ENCODE measurements around the gene HSPG2. TPM values are rescaled to one million over a fixed set of nuclear protein-coding genes. Genes with fewer than 3 reads are reported as not detected.
A peak's percentile ranks its signal among the peaks of the same experiment; 100 is the strongest.

The HSPG2 gene
- total and polyA plus RNA-seq, 8 donors, result 50.4 to 164 (median 63.9) TPM

GRCh38 chr1:21916447-21917238, 20.5 kb downstream of the HSPG2 start:
- Histone ChIP-seq H3K36me3 (no peaks in the 10 kb centered on the region), H3K4me1 (peaks cover 29 to 42% (median 37%) of the 10 kb centered on the region in 3 donors), H3K27me3 (no peaks in the 10 kb centered on the region), H3K9me3 (no peaks in the 10 kb centered on the region), H3K27ac (peak overlapping the region in 2 of 4 donors; percentile 19 to 37), H3K4me3 (no peak overlapping the region)
- TF ChIP-seq CTCF (IDR thresholded peaks at IDR 0.05), result no peak
- 46 to 49% methylated on average over 20 of the region's 20 CpGs for WGBS, 2 donors
- ATAC-seq, result peak in 2 of 4 donors; percentile 8 to 11
- DNase-seq, result no peak
- intact Hi-C loops (cut with DNase I), result no loop called here
- no peak for FAIRE-seq

GRCh38 chr1:21914880-21915640, 22.1 kb downstream of the HSPG2 start:
- 4 to 6% methylated on average over 20 to 21 of the region's 21 CpGs for WGBS, 2 donors
- intact Hi-C loops (cut with DNase I), result no loop called here
- FAIRE-seq (no peak), ATAC-seq (peak; percentile 73 to 84 (median 73)), DNase-seq (peak; percentile 55 to 91 (median 80))
- Histone ChIP-seq H3K9me3 (no peaks in the 10 kb centered on the region), H3K27me3 (no peaks in the 10 kb centered on the region), H3K4me3 (no peak overlapping the region), H3K27ac (peak overlapping the region; percentile 22 to 58 (median 49)), H3K4me1 (peaks cover 18 to 37% (median 27%) of the 10 kb centered on the region in 3 donors), H3K36me3 (no peaks in the 10 kb centered on the region)
- no peak for TF ChIP-seq CTCF (IDR thresholded peaks at IDR 0.05)

GRCh38 chr1:21914450-21914849, 22.7 kb downstream of the HSPG2 start:
- no peak overlapping the region for H3K4me3 ChIP-seq
- 40 to 41% methylated on average over 5 of the region's 5 CpGs for WGBS, 2 donors
- no peaks in the 10 kb centered on the region for H3K36me3 ChIP-seq
- no peaks in the 10 kb centered on the region for H3K27me3 ChIP-seq
- TF ChIP-seq CTCF (IDR thresholded peaks at IDR 0.05), result no peak
- FAIRE-seq (no peak), DNase-seq (no peak), ATAC-seq (peak in 3 of 4 donors; percentile 3 to 11 (median 5))
- no peaks in the 10 kb centered on the region for H3K9me3 ChIP-seq
- intact Hi-C loops (cut with DNase I), result no loop called here
- H3K4me1 ChIP-seq, result peaks cover 18 to 37% (median 27%) of the 10 kb centered on the region in 3 donors
- peak overlapping the region; percentile 22 to 58 (median 49) for H3K27ac ChIP-seq

- Histone ChIP-seq H3K27ac (peak overlapping the region in 3 of 4 donors; percentile 38 to 58 (median 50)), H3K27me3 (no peaks in the 10 kb centered on the region), H3K9me3 (no peaks in the 10 kb centered on the region), H3K36me3 (no peaks in the 10 kb centered on the region), H3K4me1 (peaks cover 18 to 37% (median 27%) of the 10 kb centered on the region in 3 donors), H3K4me3 (no peak overlapping the region)
- peak in 2 of 4 donors; percentile 8 to 16 for ATAC-seq
- no peak for TF ChIP-seq CTCF (IDR thresholded peaks at IDR 0.05)
- intact Hi-C loops (cut with DNase I), result no loop called here
- FAIRE-seq, result no peak
- 84 to 87% methylated on average over 5 of the region's 5 CpGs for WGBS, 2 donors
- DNase-seq, result no peak
Measured at GRCh38 chr1:21913763-21914162, 23.3 kb downstream of the HSPG2 start.

Measured in pancreas (tissue), 10 donors.